ENCODE measurements around the gene NRL. TPM values are rescaled to one million over a fixed set of nuclear protein-coding genes. Genes with fewer than 3 reads are reported as not detected.

The NRL gene
- polyA plus RNA-seq, 3 donors: 1.1 to 1.5 (median 1.3) TPM

DNA sequence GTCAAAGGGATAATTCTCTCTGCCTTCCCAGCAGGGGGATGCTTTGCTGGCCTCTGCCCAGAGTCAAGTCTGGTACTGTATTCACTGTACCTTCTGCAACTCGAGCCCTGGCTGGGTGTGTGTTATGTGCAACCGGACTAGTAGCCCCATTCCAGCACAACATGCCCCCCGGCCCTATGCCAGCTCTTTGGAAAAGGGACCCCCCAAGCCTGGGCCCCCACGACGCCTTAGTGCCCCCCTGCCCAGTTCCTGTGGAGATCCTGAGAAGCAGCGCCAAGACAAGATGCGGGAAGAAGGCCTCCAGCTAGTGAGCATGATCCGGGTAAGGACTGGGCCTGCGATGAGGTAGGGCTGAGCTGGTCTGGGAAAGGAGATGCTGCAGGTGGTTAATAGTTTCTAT is 35.8 kb upstream of the NRL start:
- peaks cover 57 to 63% of the 10 kb centered on the region in 2 donors for H3K36me3 ChIP-seq (replicated peaks in 1 of 2; ENCODE audit: control insufficient read depth in 1 of 2, insufficient read depth in 2 of 2, low read length in 2 of 2)
- Mint-ChIP-seq H3K27ac (peak overlapping the region in 1 of 7 donors; percentile 58), H3K4me1 (peaks cover 27% of the 10 kb centered on the region), H3K4me3 (peak overlapping the region in 1 of 2 donors; percentile 6), H3K36me3 (peaks cover 55 to 69% of the 10 kb centered on the region in 2 donors), H3K27me3 (ENCODE audit: low read depth in 3 of 3) (peaks cover 0 to 2% (median 0%) of the 10 kb centered on the region in 3 donors), H3K9me3 (no peaks in the 10 kb centered on the region)
- no peak overlapping the region for H3K4me2 ChIP-seq (replicated peaks; ENCODE audit: extremely low read depth, low read length, poor library complexity, severe bottlenecking)
- peak overlapping the region in 1 of 2 donors; percentile 26 for H3K27ac ChIP-seq (ENCODE audit: low read depth in 1 of 2, low read length in 2 of 2)
- peaks cover 57% of the 10 kb centered on the region for H3K79me2 ChIP-seq (ENCODE audit: insufficient read depth, low read length)
- TF ChIP-seq, protein P1, sequence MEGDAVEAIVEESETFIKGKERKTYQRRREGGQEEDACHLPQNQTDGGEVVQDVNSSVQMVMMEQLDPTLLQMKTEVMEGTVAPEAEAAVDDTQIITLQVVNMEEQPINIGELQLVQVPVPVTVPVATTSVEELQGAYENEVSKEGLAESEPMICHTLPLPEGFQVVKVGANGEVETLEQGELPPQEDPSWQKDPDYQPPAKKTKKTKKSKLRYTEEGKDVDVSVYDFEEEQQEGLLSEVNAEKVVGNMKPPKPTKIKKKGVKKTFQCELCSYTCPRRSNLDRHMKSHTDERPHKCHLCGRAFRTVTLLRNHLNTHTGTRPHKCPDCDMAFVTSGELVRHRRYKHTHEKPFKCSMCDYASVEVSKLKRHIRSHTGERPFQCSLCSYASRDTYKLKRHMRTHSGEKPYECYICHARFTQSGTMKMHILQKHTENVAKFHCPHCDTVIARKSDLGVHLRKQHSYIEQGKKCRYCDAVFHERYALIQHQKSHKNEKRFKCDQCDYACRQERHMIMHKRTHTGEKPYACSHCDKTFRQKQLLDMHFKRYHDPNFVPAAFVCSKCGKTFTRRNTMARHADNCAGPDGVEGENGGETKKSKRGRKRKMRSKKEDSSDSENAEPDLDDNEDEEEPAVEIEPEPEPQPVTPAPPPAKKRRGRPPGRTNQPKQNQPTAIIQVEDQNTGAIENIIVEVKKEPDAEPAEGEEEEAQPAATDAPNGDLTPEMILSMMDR (IDR thresholded peaks at IDR 0.05): no peak
- no peak overlapping the region for H3K9ac ChIP-seq (ENCODE audit: insufficient read depth, low read length, poor library complexity, severe bottlenecking)
- peaks cover 53% of the 10 kb centered on the region for H4K20me1 ChIP-seq (ENCODE audit: insufficient read depth, low read length)
- peaks cover 18 to 26% of the 10 kb centered on the region in 2 donors for H3K4me1 ChIP-seq (ENCODE audit: control insufficient read depth in 1 of 2, insufficient read depth in 2 of 2, low read length in 2 of 2)
- H3K4me3 ChIP-seq (replicated peaks in 1 of 3; ENCODE audit: low read depth in 2 of 3, low read length in 3 of 3): no peak overlapping the region
- no peaks in the 10 kb centered on the region for H3K27me3 ChIP-seq (ENCODE audit: control insufficient read depth in 2 of 2, insufficient read depth in 2 of 2, low read length in 2 of 2)
- no peak overlapping the region for H2AFZ ChIP-seq (ENCODE audit: insufficient read depth, low read depth, low read length, poor library complexity, severe bottlenecking)
- 98% methylated on average over 7 of the region's 9 CpGs for WGBS (ENCODE audit: insufficient coverage)
- H3K9me3 ChIP-seq (replicated peaks in 1 of 2; ENCODE audit: control insufficient read depth in 1 of 2, insufficient read depth in 1 of 2, low read length in 2 of 2): no peaks in the 10 kb centered on the region
- DNase-seq: peak in 1 of 3 donors; percentile 2
- intact Hi-C loops (cut with micrococcal nuclease): no loop called here

DNA sequence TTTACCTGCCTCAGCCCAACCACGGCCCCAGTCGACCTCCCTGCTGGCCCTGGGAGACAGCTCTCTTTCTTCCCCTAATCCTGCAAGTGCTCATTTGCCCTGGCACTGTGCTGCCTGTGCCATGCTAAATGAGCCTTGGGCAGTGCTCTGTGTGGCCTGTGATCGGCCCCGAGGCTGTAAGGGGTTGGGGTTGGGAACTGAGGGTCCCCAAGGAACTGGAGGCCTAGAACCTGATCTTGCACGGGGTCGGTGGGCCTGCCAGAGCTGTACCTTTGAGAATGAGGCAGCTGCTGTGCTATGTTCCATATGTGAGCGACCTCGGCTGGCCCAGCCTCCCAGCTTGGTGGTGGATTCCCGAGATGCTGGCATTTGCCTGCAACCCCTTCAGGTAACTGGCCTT is 35.3 kb upstream of the NRL start:
- no peak overlapping the region for H3K4me3 ChIP-seq (replicated peaks in 1 of 3; ENCODE audit: low read depth in 2 of 3, low read length in 3 of 3)
- intact Hi-C loops (cut with micrococcal nuclease): no loop called here
- Mint-ChIP-seq H3K27me3 (ENCODE audit: low read depth in 3 of 3) (peaks cover 0 to 2% (median 0%) of the 10 kb centered on the region in 3 donors), H3K9me3 (no peaks in the 10 kb centered on the region), H3K4me1 (peaks cover 30% of the 10 kb centered on the region), H3K36me3 (peaks cover 54 to 64% of the 10 kb centered on the region in 2 donors), H3K4me3 (no peak overlapping the region), H3K27ac (peak overlapping the region in 2 of 7 donors; percentile 3 to 63)
- no peak overlapping the region for H3K4me2 ChIP-seq (replicated peaks; ENCODE audit: extremely low read depth, low read length, poor library complexity, severe bottlenecking)
- no peak overlapping the region for H2AFZ ChIP-seq (ENCODE audit: insufficient read depth, low read depth, low read length, poor library complexity, severe bottlenecking)
- no peaks in the 10 kb centered on the region for H3K9me3 ChIP-seq (replicated peaks in 1 of 2; ENCODE audit: control insufficient read depth in 1 of 2, insufficient read depth in 1 of 2, low read length in 2 of 2)
- H3K4me1 ChIP-seq (ENCODE audit: control insufficient read depth in 1 of 2, insufficient read depth in 2 of 2, low read length in 2 of 2): peaks cover 23 to 31% of the 10 kb centered on the region in 2 donors
- peaks cover 62% of the 10 kb centered on the region for H3K79me2 ChIP-seq (ENCODE audit: insufficient read depth, low read length)
- peak in 1 of 3 donors; percentile 2 for DNase-seq
- H3K9ac ChIP-seq (ENCODE audit: insufficient read depth, low read length, poor library complexity, severe bottlenecking): no peak overlapping the region
- H4K20me1 ChIP-seq (ENCODE audit: insufficient read depth, low read length): peaks cover 59% of the 10 kb centered on the region
- peak overlapping the region in 1 of 2 donors; percentile 26 for H3K27ac ChIP-seq (ENCODE audit: low read depth in 1 of 2, low read length in 2 of 2)
- 98% methylated on average over 7 of the region's 9 CpGs for WGBS (ENCODE audit: insufficient coverage)
- peaks cover 52 to 58% of the 10 kb centered on the region in 2 donors for H3K36me3 ChIP-seq (replicated peaks in 1 of 2; ENCODE audit: control insufficient read depth in 1 of 2, insufficient read depth in 2 of 2, low read length in 2 of 2)
- H3K27me3 ChIP-seq (ENCODE audit: control insufficient read depth in 2 of 2, insufficient read depth in 2 of 2, low read length in 2 of 2): no peaks in the 10 kb centered on the region
- TF ChIP-seq, protein P1 (IDR thresholded peaks at IDR 0.05): no peak

Measured in CD14-positive monocyte (primary cell).